IgD-negative memory B cell (primary cell): Measurements from ENCODE around the gene CEACAM4. TPM values are rescaled to one million over a fixed set of nuclear protein-coding genes. Genes with fewer than 3 reads are reported as not detected.

ENCODE experiments used
- H3K27ac Mint-ChIP-seq, 3 donors: one replicate each; pipeline ENCODE4 v1.8.0; 2020 to 2022; ENCODE audit warnings: mild to moderate bottlenecking in 3 of 3, mixed read lengths in 3 of 3, moderate library complexity in 1 of 3
- H3K27me3 Mint-ChIP-seq: one replicate; pipeline ENCODE4 v1.8.0; 2021; ENCODE audit warnings: mixed read lengths
- H3K36me3 Mint-ChIP-seq: one replicate; pipeline ENCODE4 v1.8.0; 2020; ENCODE audit warnings: mild to moderate bottlenecking, mixed read lengths
- H3K4me1 Mint-ChIP-seq, 3 donors: one replicate each; pipeline ENCODE4 v1.8.0; 2020 to 2022; ENCODE audit warnings: mixed read lengths in 3 of 3, mild to moderate bottlenecking in 1 of 3
- H3K4me3 Mint-ChIP-seq, 4 donors: one replicate each; pipeline ENCODE4 v1.8.0; 2020 to 2022; ENCODE audit warnings: mild to moderate bottlenecking in 4 of 4, mixed read lengths in 4 of 4, moderate library complexity in 3 of 4
- H3K9me3 Mint-ChIP-seq, 3 donors: one replicate each; pipeline ENCODE4 v1.8.0; 2020 to 2021; ENCODE audit warnings: mixed read lengths in 3 of 3, mild to moderate bottlenecking in 1 of 3
- polyA plus RNA-seq: library from polyadenylated mRNA; unstranded; fragments of 300-500 nt; fragmentation: Illumina TruSeq; gene quantifications from one replicate; pipeline ENCODE4 v1.2.3, GENCODE V29; 2021

Gene CEACAM4
- polyA plus RNA-seq, 1 donor from 2014 or later = not detected

- Mint-ChIP-seq H3K4me3 (no peak overlapping the region), H3K27ac (no peak overlapping the region), H3K27me3 (peaks cover 6% of the 10 kb centered on the region), H3K4me1 (no peaks in the 10 kb centered on the region), H3K9me3 (peaks cover 0 to under 1% (median 0%) of the 10 kb centered on the region in 3 donors), H3K36me3 (peaks cover 2% of the 10 kb centered on the region)
Observed at GRCh38 chr19:41604831-41605230, 22.0 kb downstream of the CEACAM4 start.

GRCh38 chr19:41601771-41602170 lies 25.1 kb downstream of the CEACAM4 start:
- Mint-ChIP-seq H3K9me3 (no peaks in the 10 kb centered on the region), H3K36me3 (peaks cover 2% of the 10 kb centered on the region), H3K4me3 (peak overlapping the region in 1 of 4 donors; percentile 41), H3K27ac (no peak overlapping the region), H3K27me3 (peaks cover 3% of the 10 kb centered on the region), H3K4me1 (peaks cover 6 to 7% (median 6%) of the 10 kb centered on the region in 3 donors)

GRCh38 chr19:41599175-41599966 lies 27.5 kb downstream of the CEACAM4 start:
- Mint-ChIP-seq H3K9me3 (no peaks in the 10 kb centered on the region), H3K4me3 (no peak overlapping the region), H3K4me1 (peaks cover 9 to 12% (median 10%) of the 10 kb centered on the region in 3 donors), H3K27ac (peak overlapping the region in 1 of 3 donors; percentile 71), H3K36me3 (no peaks in the 10 kb centered on the region), H3K27me3 (peaks cover 3% of the 10 kb centered on the region)

GRCh38 chr19:41597600-41598041 lies 29.3 kb downstream of the CEACAM4 start:
- Mint-ChIP-seq H3K9me3 (no peaks in the 10 kb centered on the region), H3K27ac (peak overlapping the region in 1 of 3 donors; percentile 33), H3K4me3 (peak overlapping the region in 2 of 4 donors; percentile 63 to 67), H3K36me3 (no peaks in the 10 kb centered on the region), H3K27me3 (peaks cover 3% of the 10 kb centered on the region), H3K4me1 (peaks cover 9 to 12% (median 10%) of the 10 kb centered on the region in 3 donors)

GRCh38 chr19:41595890-41596280 lies 31.0 kb downstream of the CEACAM4 start:
- H3K27ac Mint-ChIP-seq = no peak overlapping the region
- H3K4me3 Mint-ChIP-seq = no peak overlapping the region
- H3K9me3 Mint-ChIP-seq = no peaks in the 10 kb centered on the region
- peaks cover 2% of the 10 kb centered on the region for H3K36me3 Mint-ChIP-seq
- peaks cover 9 to 12% (median 10%) of the 10 kb centered on the region in 3 donors for H3K4me1 Mint-ChIP-seq
- H3K27me3 Mint-ChIP-seq = peaks cover 3% of the 10 kb centered on the region

GRCh38 chr19:41595258-41595889 lies 31.5 kb downstream of the CEACAM4 start:
- no peak overlapping the region for H3K27ac Mint-ChIP-seq
- H3K4me3 Mint-ChIP-seq = no peak overlapping the region
- peaks cover 9 to 12% (median 10%) of the 10 kb centered on the region in 3 donors for H3K4me1 Mint-ChIP-seq
- peaks cover 3% of the 10 kb centered on the region for H3K27me3 Mint-ChIP-seq
- no peaks in the 10 kb centered on the region for H3K9me3 Mint-ChIP-seq
- H3K36me3 Mint-ChIP-seq = peaks cover 2% of the 10 kb centered on the region

- peaks cover 7% of the 10 kb centered on the region for H3K36me3 Mint-ChIP-seq
- H3K4me1 Mint-ChIP-seq = peaks cover 4 to 6% (median 4%) of the 10 kb centered on the region in 3 donors
- no peaks in the 10 kb centered on the region for H3K9me3 Mint-ChIP-seq
- H3K27me3 Mint-ChIP-seq = no peaks in the 10 kb centered on the region
- H3K4me3 Mint-ChIP-seq = no peak overlapping the region
- no peak overlapping the region for H3K27ac Mint-ChIP-seq
Observed at GRCh38 chr19:41591951-41592562, 34.8 kb downstream of the CEACAM4 start.

GRCh38 chr19:41590936-41591335 lies 35.9 kb downstream of the CEACAM4 start:
- no peak overlapping the region for H3K27ac Mint-ChIP-seq
- no peak overlapping the region for H3K4me3 Mint-ChIP-seq
- no peaks in the 10 kb centered on the region for H3K27me3 Mint-ChIP-seq
- H3K4me1 Mint-ChIP-seq = peaks cover 3 to 6% (median 4%) of the 10 kb centered on the region in 3 donors
- H3K36me3 Mint-ChIP-seq = peaks cover 12% of the 10 kb centered on the region
- no peaks in the 10 kb centered on the region for H3K9me3 Mint-ChIP-seq

GRCh38 chr19:41589371-41589770 lies 37.5 kb downstream of the CEACAM4 start:
- no peaks in the 10 kb centered on the region for H3K4me1 Mint-ChIP-seq
- H3K9me3 Mint-ChIP-seq = no peaks in the 10 kb centered on the region
- peaks cover 12% of the 10 kb centered on the region for H3K36me3 Mint-ChIP-seq
- H3K27ac Mint-ChIP-seq = no peak overlapping the region
- H3K27me3 Mint-ChIP-seq = no peaks in the 10 kb centered on the region
- H3K4me3 Mint-ChIP-seq = no peak overlapping the region

- Mint-ChIP-seq H3K4me3 (no peak overlapping the region), H3K36me3 (peaks cover 15% of the 10 kb centered on the region), H3K4me1 (no peaks in the 10 kb centered on the region), H3K27me3 (no peaks in the 10 kb centered on the region), H3K9me3 (no peaks in the 10 kb centered on the region), H3K27ac (no peak overlapping the region)
Observed at GRCh38 chr19:41588497-41589209, 38.2 kb downstream of the CEACAM4 start.

GRCh38 chr19:41587838-41588210 lies 39.0 kb downstream of the CEACAM4 start:
- Mint-ChIP-seq H3K27me3 (no peaks in the 10 kb centered on the region), H3K4me3 (no peak overlapping the region), H3K9me3 (peaks cover 1 to 6% (median 4%) of the 10 kb centered on the region in 3 donors), H3K4me1 (no peaks in the 10 kb centered on the region), H3K36me3 (peaks cover 24% of the 10 kb centered on the region), H3K27ac (peak overlapping the region in 1 of 3 donors; percentile 11)

- H3K27ac Mint-ChIP-seq = peak overlapping the region in 1 of 3 donors; percentile 40
Observed at GRCh38 chr19:41587101-41587837, 39.6 kb downstream of the CEACAM4 start.

GRCh38 chr19:41586064-41586463 lies 40.8 kb downstream of the CEACAM4 start:
- no peak overlapping the region for H3K4me3 Mint-ChIP-seq
- H3K27ac Mint-ChIP-seq = peak overlapping the region in 1 of 3 donors; percentile 50
- H3K4me1 Mint-ChIP-seq = no peaks in the 10 kb centered on the region
- peaks cover 29% of the 10 kb centered on the region for H3K36me3 Mint-ChIP-seq
- H3K27me3 Mint-ChIP-seq = no peaks in the 10 kb centered on the region
- peaks cover 3 to 7% (median 7%) of the 10 kb centered on the region in 3 donors for H3K9me3 Mint-ChIP-seq

More at GRCh38 chr19:41587101-41587837, 39.6 kb downstream of the CEACAM4 start:
- Mint-ChIP-seq H3K4me3 (no peak overlapping the region), H3K4me1 (no peaks in the 10 kb centered on the region), H3K27me3 (no peaks in the 10 kb centered on the region), H3K36me3 (peaks cover 24% of the 10 kb centered on the region), H3K9me3 (peaks cover 3 to 7% (median 4%) of the 10 kb centered on the region in 3 donors)

- Mint-ChIP-seq H3K36me3 (peaks cover 34% of the 10 kb centered on the region), H3K9me3 (peaks cover 7 to 9% (median 7%) of the 10 kb centered on the region in 3 donors), H3K4me3 (no peak overlapping the region), H3K27ac (peak overlapping the region in 1 of 3 donors; percentile 53), H3K4me1 (peaks cover 0 to 2% (median 1%) of the 10 kb centered on the region in 3 donors), H3K27me3 (no peaks in the 10 kb centered on the region)
Observed at GRCh38 chr19:41584931-41585330, 41.9 kb downstream of the CEACAM4 start.
